ENCODE measurements around the gene ZBTB17.
"Not testable (repeated sequence)": the region's sequence is repeated elsewhere in the genome, so short reads cannot be mapped to it uniquely, and the experiment has no call there.

The ZBTB17 gene

DNA sequence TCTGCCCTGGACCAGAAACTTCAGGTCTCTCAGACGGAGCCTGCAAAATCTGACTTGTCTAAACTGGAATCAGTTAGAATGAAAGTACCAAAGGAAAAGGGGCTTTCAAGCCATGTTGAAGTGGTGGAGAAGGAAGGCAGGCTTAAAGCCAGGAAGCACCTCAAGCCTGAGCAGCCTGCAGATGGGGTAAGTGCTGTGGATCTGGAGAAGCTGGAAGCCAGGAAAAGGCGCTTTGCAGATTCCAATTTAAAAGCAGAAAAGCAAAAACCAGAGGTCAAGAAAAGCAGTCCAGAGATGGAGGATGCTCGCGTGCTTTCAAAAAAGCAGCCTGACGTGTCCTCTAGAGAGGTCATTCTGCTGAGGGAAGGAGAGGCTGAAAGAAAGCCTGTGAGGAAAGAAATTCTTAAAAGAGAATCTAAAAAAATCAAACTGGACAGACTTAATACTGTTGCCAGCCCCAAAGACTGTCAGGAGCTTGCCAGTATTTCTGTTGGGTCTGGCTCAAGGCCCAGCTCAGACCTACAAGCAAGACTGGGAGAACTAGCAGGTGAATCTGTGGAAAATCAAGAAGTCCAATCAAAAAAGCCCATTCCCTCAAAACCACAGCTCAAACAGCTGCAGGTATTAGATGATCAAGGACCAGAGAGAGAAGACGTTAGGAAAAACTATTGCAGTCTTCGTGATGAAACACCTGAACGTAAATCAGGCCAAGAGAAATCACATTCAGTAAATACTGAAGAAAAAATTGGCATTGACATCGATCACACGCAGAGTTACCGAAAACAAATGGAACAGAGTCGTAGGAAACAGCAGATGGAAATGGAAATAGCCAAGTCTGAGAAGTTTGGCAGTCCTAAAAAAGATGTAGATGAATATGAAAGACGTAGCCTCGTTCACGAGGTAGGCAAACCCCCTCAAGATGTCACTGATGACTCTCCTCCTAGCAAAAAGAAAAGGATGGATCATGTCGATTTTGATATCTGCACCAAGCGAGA is 46.6 kb downstream of the ZBTB17 start:
- TF ChIP-seq, protein P1, sequence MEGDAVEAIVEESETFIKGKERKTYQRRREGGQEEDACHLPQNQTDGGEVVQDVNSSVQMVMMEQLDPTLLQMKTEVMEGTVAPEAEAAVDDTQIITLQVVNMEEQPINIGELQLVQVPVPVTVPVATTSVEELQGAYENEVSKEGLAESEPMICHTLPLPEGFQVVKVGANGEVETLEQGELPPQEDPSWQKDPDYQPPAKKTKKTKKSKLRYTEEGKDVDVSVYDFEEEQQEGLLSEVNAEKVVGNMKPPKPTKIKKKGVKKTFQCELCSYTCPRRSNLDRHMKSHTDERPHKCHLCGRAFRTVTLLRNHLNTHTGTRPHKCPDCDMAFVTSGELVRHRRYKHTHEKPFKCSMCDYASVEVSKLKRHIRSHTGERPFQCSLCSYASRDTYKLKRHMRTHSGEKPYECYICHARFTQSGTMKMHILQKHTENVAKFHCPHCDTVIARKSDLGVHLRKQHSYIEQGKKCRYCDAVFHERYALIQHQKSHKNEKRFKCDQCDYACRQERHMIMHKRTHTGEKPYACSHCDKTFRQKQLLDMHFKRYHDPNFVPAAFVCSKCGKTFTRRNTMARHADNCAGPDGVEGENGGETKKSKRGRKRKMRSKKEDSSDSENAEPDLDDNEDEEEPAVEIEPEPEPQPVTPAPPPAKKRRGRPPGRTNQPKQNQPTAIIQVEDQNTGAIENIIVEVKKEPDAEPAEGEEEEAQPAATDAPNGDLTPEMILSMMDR (conservative IDR thresholded peaks at IDR 0.05; ENCODE audit: low read length): no peak
- H3K9me3 ChIP-seq (ENCODE audit: insufficient read depth, low read depth, low read length): no peaks in the 10 kb centered on the region
- H3K4me3 ChIP-seq (ENCODE audit: low read length, poor library complexity, severe bottlenecking): no peak overlapping the region
- H3K9ac ChIP-seq (ENCODE audit: low read depth, low read length, poor library complexity, severe bottlenecking): no peak overlapping the region
- H3K4me2 ChIP-seq (ENCODE audit: low read depth, low read length, poor library complexity, severe bottlenecking): no peak overlapping the region
- no peaks in the 10 kb centered on the region for H4K20me1 ChIP-seq (ENCODE audit: insufficient read depth, low read length, poor library complexity, severe bottlenecking)
- H3K4me1 ChIP-seq (ENCODE audit: insufficient read depth, low read length, poor library complexity, severe bottlenecking): no peaks in the 10 kb centered on the region
- peaks cover 96% of the 10 kb centered on the region; the same call in 1 of the 2 replicates for H3K36me3 ChIP-seq (ENCODE audit: insufficient read depth, low read length)
- H3K79me2 ChIP-seq (ENCODE audit: insufficient read depth, low read length): no peaks in the 10 kb centered on the region
- no peaks in the 10 kb centered on the region for H3K9me2 ChIP-seq (replicated peaks; ENCODE audit: low read depth, low read length)
- no peak overlapping the region for H2AFZ ChIP-seq (ENCODE audit: low read length)
- H3K27me3 ChIP-seq (ENCODE audit: insufficient read depth, low read length, poor library complexity, severe bottlenecking): no peaks in the 10 kb centered on the region
- H3F3A ChIP-seq (ENCODE audit: low read depth): no peaks in the 10 kb centered on the region

DNA sequence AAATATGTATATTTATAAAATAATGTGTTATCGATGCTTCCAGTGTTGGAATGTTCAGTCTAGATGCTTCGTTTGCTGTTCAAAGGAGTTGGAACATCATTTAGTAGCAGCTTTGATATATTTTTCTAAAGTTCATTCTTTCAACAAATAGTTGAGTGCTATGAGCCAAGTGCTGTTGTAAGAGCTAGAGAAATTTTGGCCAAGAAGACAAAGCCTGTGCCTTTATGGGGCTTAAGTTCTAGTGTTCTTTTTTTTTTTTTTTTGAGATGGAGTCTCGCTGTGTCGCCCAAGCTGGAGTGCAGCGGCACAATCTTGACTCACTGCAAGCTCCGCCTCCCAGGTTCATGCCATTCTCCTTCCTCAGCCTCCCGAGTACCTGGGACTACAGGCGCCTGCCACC is 49.5 kb downstream of the ZBTB17 start:
- H3K4me2 ChIP-seq (ENCODE audit: low read depth, low read length, poor library complexity, severe bottlenecking); H3K4me3 ChIP-seq (ENCODE audit: low read length, poor library complexity, severe bottlenecking); H2AFZ ChIP-seq (ENCODE audit: low read length); H4K20me1 ChIP-seq (ENCODE audit: insufficient read depth, low read length, poor library complexity, severe bottlenecking); H3F3A ChIP-seq (ENCODE audit: low read depth); H3K4me1 ChIP-seq (ENCODE audit: insufficient read depth, low read length, poor library complexity, severe bottlenecking); H3K79me2 ChIP-seq (ENCODE audit: insufficient read depth, low read length); H3K9me3 ChIP-seq (ENCODE audit: insufficient read depth, low read depth, low read length); H3K9ac ChIP-seq (ENCODE audit: low read depth, low read length, poor library complexity, severe bottlenecking); H3K27me3 ChIP-seq (ENCODE audit: insufficient read depth, low read length, poor library complexity, severe bottlenecking); H3K9me2 ChIP-seq (replicated peaks; ENCODE audit: low read depth, low read length): not testable (repeated sequence)
- H3K36me3 ChIP-seq (ENCODE audit: insufficient read depth, low read length): peaks cover 95% of the 10 kb centered on the region

DNA sequence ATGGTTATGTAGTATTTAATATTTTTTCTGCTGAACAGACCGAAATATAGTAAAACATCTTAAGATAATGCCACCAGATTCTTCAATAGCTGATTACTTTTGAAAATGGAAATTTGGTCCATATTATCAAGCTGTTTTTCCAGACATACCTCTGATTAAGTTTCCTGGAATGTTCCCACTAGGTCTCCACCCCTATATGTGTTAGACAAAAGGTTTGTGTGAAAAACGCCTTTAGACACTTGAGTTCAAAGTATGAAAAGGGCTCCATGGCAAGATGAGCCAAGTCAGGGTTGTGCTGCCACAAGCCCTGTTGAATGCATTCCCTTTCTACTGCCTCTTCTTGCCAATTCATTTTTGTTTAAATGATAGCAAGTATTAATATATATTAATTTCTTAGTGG is 52.7 kb downstream of the ZBTB17 start:
- H3K27me3 ChIP-seq (ENCODE audit: insufficient read depth, low read length, poor library complexity, severe bottlenecking): no peaks in the 10 kb centered on the region
- no peaks in the 10 kb centered on the region for H3K79me2 ChIP-seq (ENCODE audit: insufficient read depth, low read length)
- no peaks in the 10 kb centered on the region for H3K9me2 ChIP-seq (replicated peaks; ENCODE audit: low read depth, low read length)
- no peaks in the 10 kb centered on the region for H3F3A ChIP-seq (ENCODE audit: low read depth)
- H3K9me3 ChIP-seq (ENCODE audit: insufficient read depth, low read depth, low read length): no peaks in the 10 kb centered on the region
- H3K4me1 ChIP-seq (ENCODE audit: insufficient read depth, low read length, poor library complexity, severe bottlenecking): no peaks in the 10 kb centered on the region
- no peaks in the 10 kb centered on the region for H4K20me1 ChIP-seq (ENCODE audit: insufficient read depth, low read length, poor library complexity, severe bottlenecking)
- H3K4me2 ChIP-seq (ENCODE audit: low read depth, low read length, poor library complexity, severe bottlenecking): no peak overlapping the region
- no peak overlapping the region for H3K4me3 ChIP-seq (ENCODE audit: low read length, poor library complexity, severe bottlenecking)
- H3K36me3 ChIP-seq (ENCODE audit: insufficient read depth, low read length): peaks cover 92% of the 10 kb centered on the region
- TF ChIP-seq, protein P1 (conservative IDR thresholded peaks at IDR 0.05; ENCODE audit: low read length): no peak
- TF ChIP-seq EZH2phosphoT487 (IDR thresholded peaks at IDR 0.05; ENCODE audit: borderline replicate concordance): no peak
- H2AFZ ChIP-seq (ENCODE audit: low read length): no peak overlapping the region
- no peak overlapping the region for H3K9ac ChIP-seq (ENCODE audit: low read depth, low read length, poor library complexity, severe bottlenecking)

All from Loucy (cell line).